GM19463 (cell line): ENCODE measurements around the gene LRRC4B.

Source experiments
- ATAC-seq: cut with Tn5 transposase; IDR thresholded peaks from one replicate; pipeline ENCODE4 v1.9.1; 2021; ENCODE audit warnings: mild to moderate bottlenecking, moderate library complexity; ENCODE audit not compliant: unreplicated experiment

The LRRC4B gene

DNA sequence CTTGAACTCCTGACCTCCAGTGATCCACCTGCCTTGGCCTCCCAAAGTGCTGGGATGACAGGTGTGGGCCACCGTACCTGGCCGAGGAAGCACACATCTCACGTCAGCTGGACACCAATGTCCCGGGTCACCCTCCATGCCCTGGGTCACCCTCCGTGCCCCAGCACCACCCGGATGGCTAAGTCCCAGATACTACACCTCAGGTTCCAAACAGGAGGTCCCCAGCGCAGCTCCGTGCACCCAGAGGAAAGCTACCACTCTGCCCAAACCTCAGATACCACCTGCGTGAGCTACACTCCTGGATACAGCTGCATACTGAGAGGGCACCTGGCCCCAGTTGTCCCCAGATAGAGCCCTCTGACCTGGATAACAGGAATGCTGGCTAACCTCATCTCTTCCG is 14.0 kb downstream of the LRRC4B start:
- ATAC-seq, result no peak

- ATAC-seq, result no peak
These were observed 15.0 kb downstream of the LRRC4B start for GRCh38 chr19:50553134-50553703.

DNA sequence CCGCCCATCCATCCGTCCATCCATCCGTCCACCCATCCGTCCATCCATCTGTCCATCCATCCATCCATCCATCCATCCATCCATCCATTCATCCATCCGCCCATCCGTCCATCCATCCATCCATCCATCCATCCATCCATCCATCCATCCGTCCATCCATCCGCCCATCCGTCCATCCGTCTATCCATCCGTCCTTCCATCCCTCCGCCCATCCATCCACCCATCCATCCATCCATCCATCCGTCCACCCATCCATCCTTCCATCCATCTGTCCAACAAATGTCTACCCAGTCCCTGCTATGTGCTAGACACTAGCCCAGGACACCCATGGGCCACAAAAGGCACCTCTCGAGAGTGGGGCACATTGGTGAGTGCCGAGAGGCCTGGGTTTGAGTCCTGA is 15.7 kb downstream of the LRRC4B start:
- no peak for ATAC-seq

DNA sequence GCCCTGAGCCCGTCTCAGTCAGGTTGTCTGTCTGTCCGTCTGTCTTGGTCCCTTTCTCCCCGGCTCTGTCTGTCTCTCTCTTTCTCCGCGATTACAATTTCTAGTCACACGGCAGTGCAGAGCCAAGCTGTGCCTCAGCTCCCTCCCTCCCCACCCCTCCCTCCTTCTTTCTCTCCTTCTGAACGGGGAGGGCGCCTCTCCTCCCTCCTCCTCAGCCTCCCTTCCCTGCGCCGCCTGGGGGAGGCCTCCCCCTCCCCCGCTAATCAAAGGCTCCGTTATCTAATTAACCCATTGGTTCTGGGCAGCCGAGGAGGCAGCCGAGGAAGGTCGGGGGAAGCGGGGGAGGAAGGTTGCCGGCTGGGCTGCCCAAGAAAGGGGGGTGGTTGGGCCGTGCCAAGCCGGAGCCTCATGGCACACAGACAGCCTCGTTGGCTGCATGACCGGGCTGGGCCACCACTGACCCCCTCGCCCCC is 16.5 kb downstream of the LRRC4B start:
- ATAC-seq, result no peak

GRCh38 chr19:50551034-50551714 is 17.1 kb downstream of the LRRC4B start:
- ATAC-seq, result no peak

GRCh38 chr19:50550594-50550966 is 17.7 kb downstream of the LRRC4B start:
- ATAC-seq, result no peak

- ATAC-seq, result no peak
These were observed 18.2 kb downstream of the LRRC4B start for GRCh38 chr19:50549927-50550593.

DNA sequence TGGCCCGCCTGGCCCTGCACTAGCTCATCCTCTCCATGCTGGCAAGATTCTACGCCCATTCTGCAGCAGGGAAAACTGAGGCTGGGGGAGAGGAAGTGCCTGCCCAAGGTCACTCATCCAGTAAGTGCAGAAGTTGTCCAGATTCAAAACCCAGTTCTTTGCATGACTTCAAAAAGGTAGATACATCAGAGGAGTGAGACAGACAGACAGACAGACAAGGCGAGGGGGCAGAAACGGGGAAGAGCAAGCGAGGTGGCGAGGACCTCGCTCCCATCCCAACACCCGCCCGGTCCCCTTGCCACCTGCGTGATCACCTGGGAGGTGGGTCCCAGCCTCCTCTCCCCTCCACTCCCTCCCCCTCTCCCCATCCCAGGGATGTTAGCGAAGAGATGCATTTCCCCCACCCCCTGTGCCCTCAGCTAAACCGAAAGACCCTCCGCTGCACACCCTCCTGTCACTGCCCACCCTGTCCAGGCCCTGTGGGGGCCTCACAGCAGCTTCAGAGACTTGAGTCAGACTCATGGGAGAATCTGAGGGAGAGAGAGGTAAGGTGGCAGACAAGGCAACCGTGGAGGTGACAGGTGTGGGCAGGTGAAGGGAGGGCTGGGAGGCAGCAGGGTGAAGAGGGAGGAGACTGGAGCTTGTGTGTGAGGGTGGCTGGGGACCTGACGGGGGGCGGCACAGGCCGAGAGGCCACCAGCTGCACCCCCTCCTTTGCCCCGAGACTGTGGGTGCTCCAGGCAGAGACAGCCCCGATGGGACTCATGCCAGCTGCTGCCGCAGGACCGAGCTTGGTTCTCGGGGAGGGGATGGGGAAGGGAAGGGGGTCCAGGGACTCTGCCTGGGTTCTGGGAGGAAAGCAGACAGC is 18.9 kb downstream of the LRRC4B start:
- no peak for ATAC-seq

DNA sequence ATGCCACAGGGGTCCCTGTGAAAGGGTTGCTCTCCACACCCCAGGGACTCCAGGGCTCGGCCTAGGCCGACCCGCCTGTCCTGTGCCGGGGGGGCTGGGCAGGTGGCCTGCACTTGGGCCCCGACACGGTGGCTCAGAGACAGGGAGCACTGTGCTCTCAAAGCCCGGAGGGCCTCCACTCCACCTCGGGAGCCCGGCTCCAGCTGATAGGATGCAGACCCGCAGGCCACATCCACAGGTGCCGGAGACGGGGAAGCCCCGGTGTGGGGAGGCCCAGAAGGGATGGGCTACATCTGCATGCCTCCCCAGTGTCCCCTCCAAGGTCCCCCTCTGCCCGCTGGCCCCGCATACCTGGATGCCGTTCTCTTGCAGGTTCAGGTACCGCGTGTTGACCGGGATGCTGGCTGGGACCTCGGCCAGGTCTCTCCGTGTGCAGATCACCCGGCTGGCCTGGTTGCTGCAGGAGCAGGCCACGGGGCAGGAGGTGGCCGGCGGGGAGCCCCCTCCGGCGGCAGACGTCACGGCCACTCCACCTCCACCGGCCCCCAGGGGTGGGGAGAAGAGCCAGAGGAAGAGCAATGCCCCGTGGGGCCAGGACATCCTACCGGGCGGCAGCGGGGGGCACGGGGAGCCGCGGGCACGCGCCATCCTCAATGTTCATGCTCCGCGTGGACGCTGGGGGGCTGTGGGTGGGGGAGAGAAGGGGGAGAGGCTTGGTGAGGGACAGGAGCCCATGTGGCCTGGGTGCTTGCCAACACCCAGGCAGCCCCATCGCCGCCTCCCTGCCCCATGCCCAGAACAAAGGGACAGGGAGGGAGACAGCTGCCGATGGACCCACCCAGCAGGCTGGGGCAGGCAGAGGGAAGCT is 19.8 kb downstream of the LRRC4B start:
- no peak for ATAC-seq

- ATAC-seq, result no peak
These were observed 20.6 kb downstream of the LRRC4B start for GRCh38 chr19:50547385-50548190.

DNA sequence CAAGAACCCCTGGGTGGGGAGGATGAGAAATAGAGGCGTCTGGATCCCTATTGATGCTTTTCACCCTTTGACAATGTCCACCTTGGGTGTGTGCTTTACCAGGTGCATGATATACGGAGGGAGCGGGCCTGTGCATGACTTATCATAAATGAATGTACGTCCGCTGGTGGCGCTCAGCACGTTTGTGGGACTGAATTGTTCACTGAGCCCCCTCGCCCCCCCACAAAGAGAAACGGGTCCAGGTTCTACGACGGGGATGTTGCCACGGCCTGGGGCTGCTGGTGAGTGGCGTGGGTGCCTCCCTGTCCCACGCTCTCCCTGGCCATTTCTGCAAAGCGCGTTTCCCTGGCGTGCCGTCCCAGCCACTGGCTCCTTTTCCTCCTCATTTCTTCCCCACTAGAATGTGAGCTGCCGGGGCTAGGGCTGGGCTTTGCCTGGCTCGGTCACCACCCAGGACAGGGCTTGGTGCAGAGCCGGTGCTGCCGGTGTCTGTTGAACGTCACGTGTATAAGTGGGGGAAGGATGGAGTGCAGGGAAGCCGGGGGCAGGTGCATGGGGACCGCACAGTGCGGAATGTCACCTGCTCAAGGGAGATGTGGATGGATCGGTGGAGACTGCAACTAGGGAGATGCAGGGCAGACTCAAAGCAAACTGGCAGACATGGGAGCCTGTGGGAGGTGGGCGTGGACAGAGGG is 21.6 kb downstream of the LRRC4B start:
- no peak for ATAC-seq

- no peak for ATAC-seq
These were observed 25.3 kb downstream of the LRRC4B start for GRCh38 chr19:50542943-50543342.

DNA sequence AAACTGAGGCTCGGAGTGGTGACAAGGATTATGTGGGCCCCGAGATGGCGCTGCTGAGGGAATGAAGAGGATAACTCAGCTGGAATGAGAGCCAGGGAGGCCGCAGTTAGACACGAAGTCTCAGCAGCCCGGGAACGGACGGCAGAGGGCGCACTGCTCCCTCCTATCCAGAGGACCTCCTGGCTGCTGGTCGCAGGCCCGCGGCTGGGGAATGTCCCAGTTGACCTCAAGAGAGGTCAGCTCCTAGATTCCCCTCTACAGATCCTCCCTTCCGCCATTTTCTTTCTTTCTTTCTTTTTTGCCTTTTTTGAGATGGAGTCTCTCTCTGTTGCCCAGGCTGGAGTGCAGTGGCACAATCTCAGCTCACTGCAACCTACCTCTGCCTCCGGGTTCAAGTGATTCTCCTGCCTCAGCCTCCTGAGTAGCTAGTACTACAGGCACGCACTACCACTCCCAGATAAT is 30.4 kb downstream of the LRRC4B start:
- no peak for ATAC-seq

GRCh38 chr19:50537306-50537685 is 30.9 kb downstream of the LRRC4B start:
- ATAC-seq, result no peak

DNA sequence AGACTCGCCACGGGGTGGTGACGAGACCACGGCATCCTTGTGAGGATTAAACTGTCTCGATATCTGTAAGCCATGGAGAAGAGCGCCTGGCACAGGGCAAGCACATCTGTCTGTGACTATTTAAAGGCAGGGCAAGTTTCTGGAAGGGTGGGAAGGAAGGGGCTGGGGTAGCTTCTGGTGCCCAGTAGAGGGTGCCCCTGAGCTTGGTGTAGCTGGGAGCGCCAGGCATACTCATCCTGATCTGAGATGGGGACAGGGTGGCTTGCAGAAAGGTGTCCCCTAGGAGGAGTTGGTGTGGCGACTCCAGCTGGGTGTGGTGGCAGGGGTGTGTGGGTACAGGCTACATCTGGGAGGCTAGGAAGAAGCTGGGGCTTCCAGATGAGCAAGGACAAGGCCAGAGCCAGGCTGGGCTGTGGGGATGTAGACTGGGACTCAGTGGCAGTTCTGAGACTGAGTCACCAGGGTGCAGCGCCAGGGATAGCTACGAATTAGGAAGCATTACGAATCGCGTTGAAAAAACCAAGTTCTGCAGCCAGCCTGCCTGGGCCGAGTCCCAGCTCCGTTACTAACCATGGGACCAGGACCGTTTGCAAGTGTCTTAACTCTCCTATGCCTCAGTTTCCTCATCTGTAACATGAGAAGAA is 31.5 kb downstream of the LRRC4B start:
- ATAC-seq, result no peak

DNA sequence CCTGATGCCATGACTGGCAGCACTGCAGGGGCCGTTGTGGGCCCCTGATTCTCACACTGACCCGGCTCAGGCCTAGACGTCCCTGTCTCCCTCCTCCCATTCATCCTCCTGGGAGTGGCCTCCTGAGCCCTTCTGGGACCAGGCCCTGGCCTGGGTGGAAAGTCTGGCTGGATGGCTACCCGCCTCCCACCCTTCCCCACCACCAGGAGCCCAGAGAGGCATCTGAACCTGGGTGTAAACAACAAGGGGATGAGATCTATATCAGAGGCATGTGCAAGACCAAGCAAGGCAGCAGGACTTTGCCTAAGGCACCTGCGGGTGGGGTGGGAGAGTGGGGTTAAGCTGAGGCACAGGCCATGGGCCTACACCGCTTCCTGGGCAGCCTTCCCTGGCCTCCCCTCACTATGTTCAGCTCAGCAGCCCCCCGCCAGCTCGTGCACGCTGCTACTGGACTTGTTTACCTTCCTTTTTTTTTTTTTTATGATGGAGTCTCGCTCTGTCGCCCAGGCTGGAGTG is 32.5 kb downstream of the LRRC4B start:
- ATAC-seq, result no peak

- no peak for ATAC-seq
These were observed 33.8 kb downstream of the LRRC4B start for GRCh38 chr19:50534478-50534877.

- no peak for ATAC-seq
These were observed 35.3 kb downstream of the LRRC4B start for GRCh38 chr19:50532952-50533351.
